ENCODE measurements around the gene SCN8A. TPM values are rescaled to one million over a fixed set of nuclear protein-coding genes. Genes with fewer than 3 reads are reported as not detected.

The SCN8A gene
- total and polyA plus RNA-seq, 2 experiments from 2014 or later, result 1.1 to 2.6 TPM

DNA sequence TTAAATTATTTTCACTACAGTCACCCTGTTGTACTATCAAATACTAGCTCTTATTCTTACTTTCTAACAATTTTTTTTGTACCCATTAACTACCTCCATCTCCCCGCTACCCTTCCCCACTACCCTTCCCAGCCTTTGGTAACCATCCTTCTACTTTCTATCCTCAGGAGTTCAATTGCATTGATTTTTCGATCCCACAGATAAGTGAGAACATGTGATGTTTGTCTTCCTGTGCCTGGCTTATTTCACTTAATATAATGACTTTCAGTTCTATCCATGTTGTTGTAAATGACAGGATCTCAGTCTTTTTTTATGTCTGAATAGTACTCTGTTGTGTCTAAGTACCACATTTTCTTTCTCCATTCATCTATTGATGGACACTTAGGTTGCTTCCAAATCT, 139.7 kb downstream of the SCN8A start:
- no peak overlapping the region for H3K4me3 ChIP-seq
- H3K36me3 ChIP-seq (replicated peaks; ENCODE audit: insufficient read depth, low read depth), result no peaks in the 10 kb centered on the region
- no peaks in the 10 kb centered on the region for H3K9me2 ChIP-seq (replicated peaks; ENCODE audit: insufficient read depth)
- no peaks in the 10 kb centered on the region for H3K4me1 ChIP-seq (ENCODE audit: insufficient read depth)
- no peaks in the 10 kb centered on the region for H3K27me3 ChIP-seq
- TF ChIP-seq, protein P1, sequence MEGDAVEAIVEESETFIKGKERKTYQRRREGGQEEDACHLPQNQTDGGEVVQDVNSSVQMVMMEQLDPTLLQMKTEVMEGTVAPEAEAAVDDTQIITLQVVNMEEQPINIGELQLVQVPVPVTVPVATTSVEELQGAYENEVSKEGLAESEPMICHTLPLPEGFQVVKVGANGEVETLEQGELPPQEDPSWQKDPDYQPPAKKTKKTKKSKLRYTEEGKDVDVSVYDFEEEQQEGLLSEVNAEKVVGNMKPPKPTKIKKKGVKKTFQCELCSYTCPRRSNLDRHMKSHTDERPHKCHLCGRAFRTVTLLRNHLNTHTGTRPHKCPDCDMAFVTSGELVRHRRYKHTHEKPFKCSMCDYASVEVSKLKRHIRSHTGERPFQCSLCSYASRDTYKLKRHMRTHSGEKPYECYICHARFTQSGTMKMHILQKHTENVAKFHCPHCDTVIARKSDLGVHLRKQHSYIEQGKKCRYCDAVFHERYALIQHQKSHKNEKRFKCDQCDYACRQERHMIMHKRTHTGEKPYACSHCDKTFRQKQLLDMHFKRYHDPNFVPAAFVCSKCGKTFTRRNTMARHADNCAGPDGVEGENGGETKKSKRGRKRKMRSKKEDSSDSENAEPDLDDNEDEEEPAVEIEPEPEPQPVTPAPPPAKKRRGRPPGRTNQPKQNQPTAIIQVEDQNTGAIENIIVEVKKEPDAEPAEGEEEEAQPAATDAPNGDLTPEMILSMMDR (IDR thresholded peaks at IDR 0.05; ENCODE audit: poor library complexity), result no peak
- TF ChIP-seq EZH2 (IDR thresholded peaks at IDR 0.05; ENCODE audit: borderline replicate concordance) (no peak), EZH2phosphoT487 (IDR thresholded peaks at IDR 0.05; ENCODE audit: low read depth, severe bottlenecking, unreplicated experiment) (no peak)
- no peak overlapping the region for H3K4me2 ChIP-seq
- no peaks in the 10 kb centered on the region for H3K9me3 ChIP-seq (ENCODE audit: low read depth)
- 43% methylated on average over 2 of the region's 2 CpGs for WGBS (ENCODE audit: low lambda C conversion rate, missing lambda C conversion rate)
- H4K20me1 ChIP-seq (ENCODE audit: insufficient read depth, poor library complexity, severe bottlenecking), result no peaks in the 10 kb centered on the region
- DNase-seq (ENCODE audit: low spot score), result no peak
- no peak overlapping the region for H2AFZ ChIP-seq
- H3K27ac ChIP-seq, result no peak overlapping the region
- H3K79me2 ChIP-seq, result no peaks in the 10 kb centered on the region

DNA sequence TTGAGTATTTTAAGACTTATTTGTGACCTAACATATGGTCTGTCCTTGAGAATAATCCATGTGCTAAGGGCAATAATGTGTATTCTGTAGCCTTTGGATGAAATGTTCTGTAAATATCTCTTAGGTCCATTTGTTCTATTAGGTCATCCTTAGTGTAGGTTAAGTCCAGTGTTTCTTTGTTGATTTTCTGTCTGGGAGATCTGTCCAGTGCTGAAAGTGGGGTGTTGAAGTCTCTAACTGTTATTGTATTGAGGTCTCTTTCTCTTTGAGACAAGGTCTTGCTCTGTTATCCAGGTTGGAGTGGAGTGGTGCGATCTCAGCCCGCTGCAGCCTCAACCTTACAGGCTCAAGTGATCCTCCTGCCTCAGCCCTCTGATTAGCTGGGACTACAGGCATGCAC, 149.5 kb downstream of the SCN8A start:
- Histone ChIP-seq H3K9me2 (replicated peaks; ENCODE audit: insufficient read depth) (no peaks in the 10 kb centered on the region), H4K20me1 (ENCODE audit: insufficient read depth, poor library complexity, severe bottlenecking) (no peaks in the 10 kb centered on the region), H3K79me2 (no peaks in the 10 kb centered on the region), H3K27ac (no peak overlapping the region), H3K36me3 (replicated peaks; ENCODE audit: insufficient read depth, low read depth) (no peaks in the 10 kb centered on the region), H3K4me2 (no peak overlapping the region), H3K9me3 (ENCODE audit: low read depth) (no peaks in the 10 kb centered on the region), H2AFZ (no peak overlapping the region), H3K4me1 (ENCODE audit: insufficient read depth) (no peaks in the 10 kb centered on the region), H3K4me3 (no peak overlapping the region), H3K27me3 (no peaks in the 10 kb centered on the region)
- no peak for DNase-seq (ENCODE audit: low spot score)
- 98% methylated on average over 2 of the region's 2 CpGs for WGBS (ENCODE audit: low lambda C conversion rate, missing lambda C conversion rate)
- TF ChIP-seq EZH2phosphoT487 (IDR thresholded peaks at IDR 0.05; ENCODE audit: low read depth, severe bottlenecking, unreplicated experiment), result no peak
- TF ChIP-seq, protein P1 (IDR thresholded peaks at IDR 0.05; ENCODE audit: poor library complexity), result no peak
- no peak for TF ChIP-seq EZH2 (IDR thresholded peaks at IDR 0.05; ENCODE audit: borderline replicate concordance)

DNA sequence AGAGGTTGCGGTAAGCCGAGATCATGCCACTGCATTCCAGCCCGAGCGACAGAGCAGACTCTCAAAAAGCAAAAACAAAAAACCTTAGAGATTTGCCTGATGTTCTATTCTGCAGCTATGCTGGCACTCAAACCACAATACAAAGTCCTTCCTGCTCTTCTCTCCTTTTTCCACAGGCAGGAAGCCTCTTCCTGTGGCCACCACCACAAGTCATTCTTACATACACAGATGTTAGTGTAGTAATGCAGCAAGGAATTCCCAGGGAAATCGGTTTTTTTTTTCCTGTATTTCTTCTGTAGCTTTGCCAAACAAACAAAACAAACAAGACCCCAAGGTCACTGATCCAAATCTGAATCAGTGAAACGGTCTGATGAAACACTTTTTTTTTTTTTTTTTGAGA, 153.2 kb downstream of the SCN8A start:
- Histone ChIP-seq H3K27ac (no peak overlapping the region), H3K79me2 (no peaks in the 10 kb centered on the region), H3K36me3 (replicated peaks; ENCODE audit: insufficient read depth, low read depth) (no peaks in the 10 kb centered on the region), H4K20me1 (ENCODE audit: insufficient read depth, poor library complexity, severe bottlenecking) (no peaks in the 10 kb centered on the region), H2AFZ (no peak overlapping the region), H3K27me3 (no peaks in the 10 kb centered on the region), H3K9me3 (ENCODE audit: low read depth) (no peaks in the 10 kb centered on the region), H3K4me1 (ENCODE audit: insufficient read depth) (no peaks in the 10 kb centered on the region), H3K9me2 (replicated peaks; ENCODE audit: insufficient read depth) (no peaks in the 10 kb centered on the region), H3K4me2 (no peak overlapping the region), H3K4me3 (no peak overlapping the region)
- TF ChIP-seq EZH2 (IDR thresholded peaks at IDR 0.05; ENCODE audit: borderline replicate concordance), result no peak
- TF ChIP-seq, protein P1 (IDR thresholded peaks at IDR 0.05; ENCODE audit: poor library complexity), result no peak
- TF ChIP-seq EZH2phosphoT487 (IDR thresholded peaks at IDR 0.05; ENCODE audit: low read depth, severe bottlenecking, unreplicated experiment), result no peak
- 77% methylated on average over 6 of the region's 6 CpGs for WGBS (ENCODE audit: low lambda C conversion rate, missing lambda C conversion rate)
- no peak for DNase-seq (ENCODE audit: low spot score)

DNA sequence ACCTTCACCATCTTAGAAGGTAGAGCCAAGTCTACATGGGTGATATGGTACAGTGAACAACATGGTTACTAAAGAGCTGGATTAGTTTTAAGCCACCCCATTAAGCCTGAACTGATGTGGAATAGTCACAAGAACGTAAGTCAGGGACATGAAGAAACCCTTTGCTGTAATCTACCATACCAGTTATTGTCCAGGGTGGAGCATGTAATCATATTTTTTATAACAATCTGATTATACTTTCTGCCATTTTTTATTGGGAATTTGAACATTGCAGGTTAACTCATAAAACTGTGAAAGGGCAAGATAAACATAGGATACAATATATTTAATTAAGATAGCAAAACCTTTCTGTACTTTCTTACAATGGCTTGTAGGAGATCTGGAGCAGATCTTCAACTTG, 153.9 kb downstream of the SCN8A start:
- Histone ChIP-seq H3K27me3 (no peaks in the 10 kb centered on the region), H3K27ac (no peak overlapping the region), H3K9me2 (replicated peaks; ENCODE audit: insufficient read depth) (no peaks in the 10 kb centered on the region), H2AFZ (no peak overlapping the region), H3K4me2 (no peak overlapping the region), H3K36me3 (replicated peaks; ENCODE audit: insufficient read depth, low read depth) (no peaks in the 10 kb centered on the region), H4K20me1 (ENCODE audit: insufficient read depth, poor library complexity, severe bottlenecking) (no peaks in the 10 kb centered on the region), H3K9me3 (ENCODE audit: low read depth) (no peaks in the 10 kb centered on the region), H3K4me3 (no peak overlapping the region), H3K79me2 (no peaks in the 10 kb centered on the region), H3K4me1 (ENCODE audit: insufficient read depth) (no peaks in the 10 kb centered on the region)
- WGBS (ENCODE audit: low lambda C conversion rate, missing lambda C conversion rate), result 71% methylated on average over 1 of the region's 1 CpG
- no peak for TF ChIP-seq EZH2 (IDR thresholded peaks at IDR 0.05; ENCODE audit: borderline replicate concordance)
- no peak for DNase-seq (ENCODE audit: low spot score)
